ENCODE results near the gene CITED2. TPM values are rescaled to one million over a fixed set of nuclear protein-coding genes. Genes with fewer than 3 reads are reported as not detected.

The CITED2 gene
- polyA plus RNA-seq, 3 donors = 22.9 to 71.6 (median 43.9) TPM

GRCh38 chr6:139378882-139379341 is 4.5 kb upstream of the CITED2 start:
- peaks cover 19 to 28% of the 10 kb centered on the region in 2 donors for H3K4me1 ChIP-seq (ENCODE audit: control insufficient read depth in 1 of 2, insufficient read depth in 2 of 2, low read length in 2 of 2)
- no peak overlapping the region for H3K4me2 ChIP-seq (replicated peaks; ENCODE audit: extremely low read depth, low read length, poor library complexity, severe bottlenecking)
- TF ChIP-seq CTCF (IDR thresholded peaks at IDR 0.05) = no peak
- intact Hi-C loops (cut with micrococcal nuclease) = loop anchor here (10.0 kb wide), 5 partner anchors 244 to 546 kb away; partner anchors contain the start of gene HECA (in 1 of the 2)
- H3K4me3 Mint-ChIP-seq = no peak overlapping the region
- H3K9ac ChIP-seq (ENCODE audit: insufficient read depth, low read length, poor library complexity, severe bottlenecking) = no peak overlapping the region
- no peak overlapping the region for H2AFZ ChIP-seq (ENCODE audit: insufficient read depth, low read depth, low read length, poor library complexity, severe bottlenecking)
- H3K4me1 Mint-ChIP-seq = peaks cover 37% of the 10 kb centered on the region
- no peak overlapping the region for H3K4me3 ChIP-seq (replicated peaks in 1 of 3; ENCODE audit: low read depth in 2 of 3, low read length in 3 of 3)
- no peaks in the 10 kb centered on the region for H3K36me3 ChIP-seq (replicated peaks in 1 of 2; ENCODE audit: control insufficient read depth in 1 of 2, insufficient read depth in 2 of 2, low read length in 2 of 2)
- peaks cover 3% of the 10 kb centered on the region for H4K20me1 ChIP-seq (ENCODE audit: insufficient read depth, low read length)
- H3K27me3 ChIP-seq (ENCODE audit: control insufficient read depth in 2 of 2, insufficient read depth in 2 of 2, low read length in 2 of 2) = no peaks in the 10 kb centered on the region
- no peak overlapping the region for H3K27ac ChIP-seq (ENCODE audit: low read depth in 1 of 2, low read length in 2 of 2)
- peaks cover 0 to under 1% of the 10 kb centered on the region in 2 donors for H3K36me3 Mint-ChIP-seq
- peak overlapping the region in 1 of 7 donors; percentile 70 for H3K27ac Mint-ChIP-seq
- peaks cover 0 to 3% (median 2%) of the 10 kb centered on the region in 3 donors for H3K27me3 Mint-ChIP-seq (ENCODE audit: low read depth in 3 of 3)
- peaks cover 10% of the 10 kb centered on the region for H3K79me2 ChIP-seq (ENCODE audit: insufficient read depth, low read length)
- H3K9me3 ChIP-seq (replicated peaks in 1 of 2; ENCODE audit: control insufficient read depth in 1 of 2, insufficient read depth in 1 of 2, low read length in 2 of 2) = no peaks in the 10 kb centered on the region
- no CpG with 5 or more reads among the region's 1 CpG for WGBS (ENCODE audit: insufficient coverage)
- H3K9me3 Mint-ChIP-seq = peaks cover 0 to 3% (median 2%) of the 10 kb centered on the region in 7 donors
- DNase-seq = peak in 1 of 3 donors; percentile 34

GRCh38 chr6:139378226-139378625 is 3.8 kb upstream of the CITED2 start:
- H3K4me3 ChIP-seq (replicated peaks in 1 of 3; ENCODE audit: low read depth in 2 of 3, low read length in 3 of 3) = no peak overlapping the region
- peaks cover 19 to 28% of the 10 kb centered on the region in 2 donors for H3K4me1 ChIP-seq (ENCODE audit: control insufficient read depth in 1 of 2, insufficient read depth in 2 of 2, low read length in 2 of 2)
- H3K27ac Mint-ChIP-seq = peak overlapping the region in 2 of 7 donors; percentile 25 to 49
- no peak overlapping the region for H3K4me3 Mint-ChIP-seq
- H3K9ac ChIP-seq (ENCODE audit: insufficient read depth, low read length, poor library complexity, severe bottlenecking) = no peak overlapping the region
- H3K9me3 ChIP-seq (replicated peaks in 1 of 2; ENCODE audit: control insufficient read depth in 1 of 2, insufficient read depth in 1 of 2, low read length in 2 of 2) = no peaks in the 10 kb centered on the region
- peaks cover 37% of the 10 kb centered on the region for H3K4me1 Mint-ChIP-seq
- DNase-seq = no peak
- no peaks in the 10 kb centered on the region for H3K36me3 ChIP-seq (replicated peaks in 1 of 2; ENCODE audit: control insufficient read depth in 1 of 2, insufficient read depth in 2 of 2, low read length in 2 of 2)
- H3K27me3 ChIP-seq (ENCODE audit: control insufficient read depth in 2 of 2, insufficient read depth in 2 of 2, low read length in 2 of 2) = no peaks in the 10 kb centered on the region
- H3K27me3 Mint-ChIP-seq (ENCODE audit: low read depth in 3 of 3) = peaks cover 0 to 3% (median 2%) of the 10 kb centered on the region in 3 donors
- peaks cover 0 to 3% (median 2%) of the 10 kb centered on the region in 7 donors for H3K9me3 Mint-ChIP-seq
- intact Hi-C loops (cut with micrococcal nuclease) = loop anchor here (10.0 kb wide), 5 partner anchors 243 to 547 kb away; partner anchors contain the start of gene HECA (in 1 of the 2)
- H4K20me1 ChIP-seq (ENCODE audit: insufficient read depth, low read length) = peaks cover 9% of the 10 kb centered on the region
- peaks cover 2 to 7% of the 10 kb centered on the region in 2 donors for H3K36me3 Mint-ChIP-seq
- no peak overlapping the region for H3K27ac ChIP-seq (ENCODE audit: low read depth in 1 of 2, low read length in 2 of 2)
- no peak overlapping the region for H2AFZ ChIP-seq (ENCODE audit: insufficient read depth, low read depth, low read length, poor library complexity, severe bottlenecking)
- no peak overlapping the region for H3K4me2 ChIP-seq (replicated peaks; ENCODE audit: extremely low read depth, low read length, poor library complexity, severe bottlenecking)
- peaks cover 17% of the 10 kb centered on the region for H3K79me2 ChIP-seq (ENCODE audit: insufficient read depth, low read length)
- TF ChIP-seq CTCF (IDR thresholded peaks at IDR 0.05) = no peak
